ENCODE measurements around the gene GLB1L2. TPM values are rescaled to one million over a fixed set of nuclear protein-coding genes. Genes with fewer than 3 reads are reported as not detected.

GLB1L2 gene
- total and polyA plus RNA-seq, 2 experiments from 2014 or later, result 3.3 to 12.3 TPM

- Mint-ChIP-seq H3K4me1 (no peaks in the 10 kb centered on the region; the same call in 2 of the 3 replicates), H3K36me3 (ENCODE audit: low read depth) (no peaks in the 10 kb centered on the region), H3K27ac (no peak overlapping the region), H3K9me3 (no peaks in the 10 kb centered on the region), H3K27me3 (ENCODE audit: insufficient read depth, low read depth, poor library complexity) (peaks cover 5% of the 10 kb centered on the region), H3K4me3 (no peak overlapping the region)
- Histone ChIP-seq H3K36me3 (ENCODE audit: insufficient read depth) (no peaks in the 10 kb centered on the region), H3K79me2 (replicated peaks; ENCODE audit: insufficient read depth) (no peaks in the 10 kb centered on the region), H3K4me2 (no peak overlapping the region), H4K20me1 (replicated peaks; ENCODE audit: insufficient read depth) (no peaks in the 10 kb centered on the region), H2AFZ (no peak overlapping the region), H3F3A (replicated peaks; ENCODE audit: low read depth) (no peaks in the 10 kb centered on the region), H3K27ac (ENCODE audit: low read depth) (no peak overlapping the region), H3K4me3 (no peak overlapping the region), H3K27me3 (ENCODE audit: insufficient read depth) (no peaks in the 10 kb centered on the region), H3K9me2 (ENCODE audit: insufficient read depth) (no peaks in the 10 kb centered on the region), H3K4me1 (ENCODE audit: insufficient read depth) (no peaks in the 10 kb centered on the region)
- no peak for ATAC-seq
- TF ChIP-seq ETS1 (IDR thresholded peaks at IDR 0.05) (no peak), EZH2 (IDR thresholded peaks at IDR 0.05; ENCODE audit: low read depth, unreplicated experiment) (no peak)
- TF ChIP-seq, protein P1, sequence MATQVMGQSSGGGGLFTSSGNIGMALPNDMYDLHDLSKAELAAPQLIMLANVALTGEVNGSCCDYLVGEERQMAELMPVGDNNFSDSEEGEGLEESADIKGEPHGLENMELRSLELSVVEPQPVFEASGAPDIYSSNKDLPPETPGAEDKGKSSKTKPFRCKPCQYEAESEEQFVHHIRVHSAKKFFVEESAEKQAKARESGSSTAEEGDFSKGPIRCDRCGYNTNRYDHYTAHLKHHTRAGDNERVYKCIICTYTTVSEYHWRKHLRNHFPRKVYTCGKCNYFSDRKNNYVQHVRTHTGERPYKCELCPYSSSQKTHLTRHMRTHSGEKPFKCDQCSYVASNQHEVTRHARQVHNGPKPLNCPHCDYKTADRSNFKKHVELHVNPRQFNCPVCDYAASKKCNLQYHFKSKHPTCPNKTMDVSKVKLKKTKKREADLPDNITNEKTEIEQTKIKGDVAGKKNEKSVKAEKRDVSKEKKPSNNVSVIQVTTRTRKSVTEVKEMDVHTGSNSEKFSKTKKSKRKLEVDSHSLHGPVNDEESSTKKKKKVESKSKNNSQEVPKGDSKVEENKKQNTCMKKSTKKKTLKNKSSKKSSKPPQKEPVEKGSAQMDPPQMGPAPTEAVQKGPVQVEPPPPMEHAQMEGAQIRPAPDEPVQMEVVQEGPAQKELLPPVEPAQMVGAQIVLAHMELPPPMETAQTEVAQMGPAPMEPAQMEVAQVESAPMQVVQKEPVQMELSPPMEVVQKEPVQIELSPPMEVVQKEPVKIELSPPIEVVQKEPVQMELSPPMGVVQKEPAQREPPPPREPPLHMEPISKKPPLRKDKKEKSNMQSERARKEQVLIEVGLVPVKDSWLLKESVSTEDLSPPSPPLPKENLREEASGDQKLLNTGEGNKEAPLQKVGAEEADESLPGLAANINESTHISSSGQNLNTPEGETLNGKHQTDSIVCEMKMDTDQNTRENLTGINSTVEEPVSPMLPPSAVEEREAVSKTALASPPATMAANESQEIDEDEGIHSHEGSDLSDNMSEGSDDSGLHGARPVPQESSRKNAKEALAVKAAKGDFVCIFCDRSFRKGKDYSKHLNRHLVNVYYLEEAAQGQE (IDR thresholded peaks at IDR 0.05; ENCODE audit: unreplicated experiment), result no peak
- DNase-seq (ENCODE audit: low spot score), result no peak
These were observed 8.7 kb downstream of the GLB1L2 start for GRCh38 chr11:134340354-134340964.

- H3K4me3 Mint-ChIP-seq, result no peak overlapping the region
- peaks cover 5% of the 10 kb centered on the region for H3K27me3 Mint-ChIP-seq (ENCODE audit: insufficient read depth, low read depth, poor library complexity)
- DNase-seq (ENCODE audit: low spot score) (no peak), ATAC-seq (peak; percentile 57)
- H3K9me3 Mint-ChIP-seq, result no peaks in the 10 kb centered on the region
- Histone ChIP-seq H3F3A (replicated peaks; ENCODE audit: low read depth) (no peaks in the 10 kb centered on the region), H3K36me3 (ENCODE audit: insufficient read depth) (no peaks in the 10 kb centered on the region), H3K27me3 (ENCODE audit: insufficient read depth) (no peaks in the 10 kb centered on the region), H3K4me3 (no peak overlapping the region), H3K27ac (ENCODE audit: low read depth) (no peak overlapping the region), H2AFZ (no peak overlapping the region), H4K20me1 (replicated peaks; ENCODE audit: insufficient read depth) (no peaks in the 10 kb centered on the region), H3K9me2 (ENCODE audit: insufficient read depth) (no peaks in the 10 kb centered on the region), H3K4me1 (ENCODE audit: insufficient read depth) (no peaks in the 10 kb centered on the region), H3K79me2 (replicated peaks; ENCODE audit: insufficient read depth) (no peaks in the 10 kb centered on the region), H3K4me2 (no peak overlapping the region)
- no peaks in the 10 kb centered on the region; the same call in 2 of the 3 replicates for H3K4me1 Mint-ChIP-seq
- no peaks in the 10 kb centered on the region for H3K36me3 Mint-ChIP-seq (ENCODE audit: low read depth)
- no peak overlapping the region for H3K27ac Mint-ChIP-seq
- TF ChIP-seq JUNB (IDR thresholded peaks at IDR 0.05; ENCODE audit: unreplicated experiment), result no peak
- TF ChIP-seq ZNF114 (CRISPR knock-in tag; IDR thresholded peaks at IDR 0.05), result no peak
- no peak for TF ChIP-seq CTCF (conservative IDR thresholded peaks at IDR 0.05; ENCODE audit: low read depth in 2 of 2)
- TF ChIP-seq NANOG (IDR thresholded peaks at IDR 0.05; ENCODE audit: borderline replicate concordance), result no peak
These were observed 10.2 kb downstream of the GLB1L2 start for GRCh38 chr11:134341805-134342571.

Measured in GM23338 (cell line).